ENCODE measurements around the gene CCL14. TPM values are rescaled to one million over a fixed set of nuclear protein-coding genes. Genes with fewer than 3 reads are reported as not detected.
A peak's percentile ranks its signal among the peaks of the same experiment; 100 is the strongest.

The CCL14 gene
- total and polyA plus RNA-seq, 4 donors: 1.9 to 124 (median 40.2) TPM

- peak; percentile 12 for DNase-seq (ENCODE audit: low spot score)
- no peak overlapping the region for H3K9ac ChIP-seq (ENCODE audit: low read depth in 1 of 2, low read length in 2 of 2)
- H3K4me3 ChIP-seq (ENCODE audit: low read depth in 1 of 3, low read length in 3 of 3): no peak overlapping the region
- H3K36me3 ChIP-seq (ENCODE audit: control insufficient read depth in 4 of 4, insufficient read depth in 3 of 4, low read depth in 1 of 4, low read length in 3 of 4): peaks cover 0 to 7% (median 1%) of the 10 kb centered on the region in 4 donors
- no peak for TF ChIP-seq GABPA (IDR thresholded peaks at IDR 0.05 in 1 of 2, conservative IDR thresholded peaks at IDR 0.05 in 1 of 2)
- TF ChIP-seq ATF3 (IDR thresholded peaks at IDR 0.05): no peak
- no peak for TF ChIP-seq FOXA2 (IDR thresholded peaks at IDR 0.05)
- no peak for TF ChIP-seq SP1 (IDR thresholded peaks at IDR 0.05)
- TF ChIP-seq CTCF (IDR thresholded peaks at IDR 0.05; ENCODE audit: low read depth, low read length, missing input control): no peak
- TF ChIP-seq HNF4A (conservative IDR thresholded peaks at IDR 0.05): no peak
- no peak for TF ChIP-seq ZBTB33 (IDR thresholded peaks at IDR 0.05)
- TF ChIP-seq RXRA (IDR thresholded peaks at IDR 0.05): no peak
- no peak for TF ChIP-seq HNF4G (IDR thresholded peaks at IDR 0.05)
- TF ChIP-seq YY1 (IDR thresholded peaks at IDR 0.05): no peak
- TF ChIP-seq TAF1 (conservative IDR thresholded peaks at IDR 0.05): no peak
- TF ChIP-seq MAX (IDR thresholded peaks at IDR 0.05): no peak
- no peak for TF ChIP-seq NR2F2 (IDR thresholded peaks at IDR 0.05)
- no peak for TF ChIP-seq RAD21 (IDR thresholded peaks at IDR 0.05)
- H3K4me1 ChIP-seq (ENCODE audit: control insufficient read depth in 4 of 4, insufficient read depth in 4 of 4, low read length in 3 of 4): peaks cover 7 to 57% (median 37%) of the 10 kb centered on the region in 4 donors
- H3K27me3 ChIP-seq (ENCODE audit: control insufficient read depth in 4 of 4, insufficient read depth in 4 of 4, low read length in 3 of 4): no peaks in the 10 kb centered on the region
- peak overlapping the region in 1 of 2 donors; percentile 83 for H3K27ac ChIP-seq (ENCODE audit: low read depth in 1 of 2, low read length in 2 of 2)
- 89% methylated on average over 7 of the region's 7 CpGs for WGBS
- no peaks in the 10 kb centered on the region for H3K9me3 ChIP-seq (ENCODE audit: control insufficient read depth in 4 of 4, low read length in 3 of 4)
Observed at GRCh38 chr17:36002631-36003030, 16.1 kb upstream of the CCL14 start.

- H3K27ac ChIP-seq (ENCODE audit: low read depth in 1 of 2, low read length in 2 of 2): peak overlapping the region; percentile 83 to 93
- no peaks in the 10 kb centered on the region for H3K9me3 ChIP-seq (ENCODE audit: control insufficient read depth in 4 of 4, low read length in 3 of 4)
- peak; percentile 78 for DNase-seq (ENCODE audit: low spot score)
- peaks cover 0 to 7% (median 1%) of the 10 kb centered on the region in 4 donors for H3K36me3 ChIP-seq (ENCODE audit: control insufficient read depth in 4 of 4, insufficient read depth in 3 of 4, low read depth in 1 of 4, low read length in 3 of 4)
- H3K4me1 ChIP-seq (ENCODE audit: control insufficient read depth in 4 of 4, insufficient read depth in 4 of 4, low read length in 3 of 4): peaks cover 7 to 57% (median 37%) of the 10 kb centered on the region in 4 donors
- peak overlapping the region; percentile 62 to 76 (median 68) for H3K4me3 ChIP-seq (ENCODE audit: low read depth in 1 of 3, low read length in 3 of 3)
- 49% methylated on average over 6 of the region's 6 CpGs for WGBS
- peak overlapping the region; percentile 84 to 87 for H3K9ac ChIP-seq (ENCODE audit: low read depth in 1 of 2, low read length in 2 of 2)
- H3K27me3 ChIP-seq (ENCODE audit: control insufficient read depth in 4 of 4, insufficient read depth in 4 of 4, low read length in 3 of 4): no peaks in the 10 kb centered on the region
- TF ChIP-seq HNF4G (IDR thresholded peaks at IDR 0.05): peak; percentile 52
- no peak for TF ChIP-seq EGR1 (IDR thresholded peaks at IDR 0.05; ENCODE audit: low read depth in 2 of 2)
- TF ChIP-seq GABPA (IDR thresholded peaks at IDR 0.05 in 1 of 2, conservative IDR thresholded peaks at IDR 0.05 in 1 of 2): no peak
- TF ChIP-seq ATF3 (IDR thresholded peaks at IDR 0.05): peak; percentile 37
- TF ChIP-seq JUND (IDR thresholded peaks at IDR 0.05): peak in 1 of 2 donors; percentile 60
- peak; percentile 78 for TF ChIP-seq MAX (IDR thresholded peaks at IDR 0.05)
- peak; percentile 63 for TF ChIP-seq SP1 (IDR thresholded peaks at IDR 0.05)
- peak; percentile 80 to 89 for TF ChIP-seq RXRA (IDR thresholded peaks at IDR 0.05)
- no peak for TF ChIP-seq TAF1 (conservative IDR thresholded peaks at IDR 0.05)
- peak; percentile 80 to 90 for TF ChIP-seq HNF4A (conservative IDR thresholded peaks at IDR 0.05)
- TF ChIP-seq REST (IDR thresholded peaks at IDR 0.05): peak; percentile 47
- peak in 1 of 2 donors; percentile 11 for TF ChIP-seq RAD21 (IDR thresholded peaks at IDR 0.05)
- peak; percentile 65 for TF ChIP-seq ZBTB33 (IDR thresholded peaks at IDR 0.05)
Observed at GRCh38 chr17:36001862-36002603, 15.5 kb upstream of the CCL14 start.

All from liver (tissue), 9 donors.